Measurements from ENCODE around the gene MVD. TPM values are rescaled to one million over a fixed set of nuclear protein-coding genes. Genes with fewer than 3 reads are reported as not detected.

MVD gene
- total and polyA plus RNA-seq, 2 donors (not counting 1 experiment from before 2014, with no cell fraction given): 35.9 to 204 TPM

GRCh38 chr16:88655733-88656281 is 7.1 kb downstream of the MVD start:
- no peak overlapping the region for H3K9ac ChIP-seq (ENCODE audit: insufficient read depth, low read length)
- H4K20me1 ChIP-seq (ENCODE audit: control insufficient read depth, extremely low read depth, insufficient read depth, low read length): no peaks in the 10 kb centered on the region
- no peak overlapping the region for H3K4me2 ChIP-seq (ENCODE audit: extremely low read depth, insufficient read depth, low read length)
- peaks cover 41% of the 10 kb centered on the region for H3K36me3 ChIP-seq (ENCODE audit: control insufficient read depth, insufficient read depth, low read length)
- TF ChIP-seq CTCF (conservative IDR thresholded peaks at IDR 0.05 in 1 of 2, IDR thresholded peaks at IDR 0.05 in 1 of 2; ENCODE audit: low read depth in 1 of 2, low read length in 2 of 2) (no peak), EZH2 (IDR thresholded peaks at IDR 0.05; ENCODE audit: low read length, missing control alignments) (no peak)
- H3K27ac ChIP-seq (ENCODE audit: insufficient read depth, low read length): no peak overlapping the region
- no peak overlapping the region for H3K4me3 ChIP-seq (replicated peaks in 1 of 4; ENCODE audit: control extremely low read depth in 1 of 4, insufficient read depth in 1 of 4, low read depth in 3 of 4, low read length in 4 of 4)
- peaks cover 15% of the 10 kb centered on the region for H3K79me2 ChIP-seq (ENCODE audit: control insufficient read depth, insufficient read depth, low read length)
- no peaks in the 10 kb centered on the region for H3K9me3 ChIP-seq (ENCODE audit: control insufficient read depth, insufficient read depth, low read depth, low read length)
- H3K4me1 ChIP-seq (ENCODE audit: control insufficient read depth, extremely low read depth, insufficient read depth, low read length): peaks cover 6% of the 10 kb centered on the region
- DNase-seq (ENCODE audit: low read depth in 2 of 2): no peak
- no peaks in the 10 kb centered on the region for H3K27me3 ChIP-seq (ENCODE audit: control insufficient read depth, insufficient read depth, low read length)
- H2AFZ ChIP-seq (ENCODE audit: low read length): no peak overlapping the region

- H3K27me3 ChIP-seq (ENCODE audit: control insufficient read depth, insufficient read depth, low read length): no peaks in the 10 kb centered on the region
- H3K79me2 ChIP-seq (ENCODE audit: control insufficient read depth, insufficient read depth, low read length): peaks cover 14% of the 10 kb centered on the region
- no peak overlapping the region for H3K4me3 ChIP-seq (replicated peaks in 1 of 4; ENCODE audit: control extremely low read depth in 1 of 4, insufficient read depth in 1 of 4, low read depth in 3 of 4, low read length in 4 of 4)
- no peaks in the 10 kb centered on the region for H4K20me1 ChIP-seq (ENCODE audit: control insufficient read depth, extremely low read depth, insufficient read depth, low read length)
- H3K36me3 ChIP-seq (ENCODE audit: control insufficient read depth, insufficient read depth, low read length): peaks cover 41% of the 10 kb centered on the region
- no peak overlapping the region for H2AFZ ChIP-seq (ENCODE audit: low read length)
- TF ChIP-seq EZH2 (IDR thresholded peaks at IDR 0.05; ENCODE audit: low read length, missing control alignments) (no peak), CTCF (conservative IDR thresholded peaks at IDR 0.05 in 1 of 2, IDR thresholded peaks at IDR 0.05 in 1 of 2; ENCODE audit: low read depth in 1 of 2, low read length in 2 of 2) (no peak)
- H3K4me1 ChIP-seq (ENCODE audit: control insufficient read depth, extremely low read depth, insufficient read depth, low read length): peaks cover 8% of the 10 kb centered on the region
- H3K9ac ChIP-seq (ENCODE audit: insufficient read depth, low read length): no peak overlapping the region
- DNase-seq (ENCODE audit: low read depth in 2 of 2): no peak
- H3K27ac ChIP-seq (ENCODE audit: insufficient read depth, low read length): no peak overlapping the region
- H3K4me2 ChIP-seq (ENCODE audit: extremely low read depth, insufficient read depth, low read length): no peak overlapping the region
- H3K9me3 ChIP-seq (ENCODE audit: control insufficient read depth, insufficient read depth, low read depth, low read length): no peaks in the 10 kb centered on the region
Observed at GRCh38 chr16:88655053-88655732, 7.7 kb downstream of the MVD start.

GRCh38 chr16:88654363-88655052 is 8.4 kb downstream of the MVD start:
- peaks cover 41% of the 10 kb centered on the region for H3K36me3 ChIP-seq (ENCODE audit: control insufficient read depth, insufficient read depth, low read length)
- H3K27ac ChIP-seq (ENCODE audit: insufficient read depth, low read length): no peak overlapping the region
- H3K27me3 ChIP-seq (ENCODE audit: control insufficient read depth, insufficient read depth, low read length): no peaks in the 10 kb centered on the region
- H3K9ac ChIP-seq (ENCODE audit: insufficient read depth, low read length): no peak overlapping the region
- peaks cover 9% of the 10 kb centered on the region for H3K4me1 ChIP-seq (ENCODE audit: control insufficient read depth, extremely low read depth, insufficient read depth, low read length)
- no peak overlapping the region for H3K4me3 ChIP-seq (replicated peaks in 1 of 4; ENCODE audit: control extremely low read depth in 1 of 4, insufficient read depth in 1 of 4, low read depth in 3 of 4, low read length in 4 of 4)
- no peaks in the 10 kb centered on the region for H3K9me3 ChIP-seq (ENCODE audit: control insufficient read depth, insufficient read depth, low read depth, low read length)
- no peak overlapping the region for H3K4me2 ChIP-seq (ENCODE audit: extremely low read depth, insufficient read depth, low read length)
- peaks cover 8% of the 10 kb centered on the region for H3K79me2 ChIP-seq (ENCODE audit: control insufficient read depth, insufficient read depth, low read length)
- DNase-seq (ENCODE audit: low read depth in 2 of 2): no peak
- H4K20me1 ChIP-seq (ENCODE audit: control insufficient read depth, extremely low read depth, insufficient read depth, low read length): no peaks in the 10 kb centered on the region
- TF ChIP-seq EZH2 (IDR thresholded peaks at IDR 0.05; ENCODE audit: low read length, missing control alignments): no peak
- TF ChIP-seq CTCF (conservative IDR thresholded peaks at IDR 0.05 in 1 of 2, IDR thresholded peaks at IDR 0.05 in 1 of 2; ENCODE audit: low read depth in 1 of 2, low read length in 2 of 2): no peak
- H2AFZ ChIP-seq (ENCODE audit: low read length): no peak overlapping the region

Data from fibroblast of lung (primary cell).